A549 (cell line): ENCODE data around the gene LAMP2. TPM values are rescaled to one million over a fixed set of nuclear protein-coding genes. Genes with fewer than 3 reads are reported as not detected.

Experiments used
- ATAC-seq, 2 experiments: fragments of 200-7000 bp in 1 of 2; fragments of >200 bp in 1 of 2; cut with Nextera tagmentation in 1 of 2; cut with Tn5 transposase in 1 of 2; 3 replicates each; pipeline versions ENCODE4 v1.8.0 to v1.9.1; 2018 to 2020; ENCODE audit warnings: mild to moderate bottlenecking in 1 of 2, moderate library complexity in 1 of 2
- CTCF ChIA-PET: fragments of 300-600 bp; sonication (Branson Sonifier 250); formaldehyde crosslinking; extraction: SDS; loops from one replicate; lab custom pipeline; 2021; ENCODE audit warnings: antibody characterized with exemption, inconsistent platforms; lab: Yijun Ruan, JAX
- POLR2A ChIA-PET: fragments of 350-600 bp; formaldehyde crosslinking; extraction: SDS; loops from one replicate; lab custom pipeline; 2021; ENCODE audit warnings: antibody characterized with exemption, inconsistent platforms; lab: Yijun Ruan, JAX
- DNase-seq, 2 experiments: peaks; one replicate each; pipeline versions ENCODE4 v3.0.0 to v3.0.0-alpha.2; 2011 to 2016; ENCODE audit warnings: low read depth in 1 of 2, low spot score in 1 of 2
- FAIRE-seq: peaks from 2 replicates; lab custom pipeline; 2011; peaks lifted over from hg19 to GRCh38; lab: Jason Lieb, UNC
- H3K27ac ChIP-seq, 2 experiments: fragments of >200 bp; sonication (Bioruptor Twin); formaldehyde crosslinking; 3 replicates each; pipeline ENCODE4 v1.5.1; 2016 to 2017
- H3K4me1 ChIP-seq: fragments of >200 bp; sonication (Bioruptor Twin); formaldehyde crosslinking; 3 replicates; pipeline ENCODE4 v1.6.1; 2016
- H3K4me2 ChIP-seq: fragments of >200 bp; sonication (Bioruptor Twin); formaldehyde crosslinking; 3 replicates; pipeline ENCODE4 v1.6.1; 2016
- H3K4me3 ChIP-seq: fragments of >200 bp; sonication (Bioruptor Twin); formaldehyde crosslinking; 3 replicates; pipeline ENCODE4 v1.5.1; 2016
- H3K9me3 ChIP-seq: fragments of >200 bp; sonication (Bioruptor Twin); formaldehyde crosslinking; 3 replicates; pipeline ENCODE4 v1.6.1; 2016
- ATOH8 ChIP-seq: fragments of 250-450 bp; sonication (Bioruptor Pico); IDR thresholded peaks from 2 replicates; pipeline ENCODE4 v1.5.0; 2020; ENCODE audit warnings: low read depth, mild to moderate bottlenecking, moderate library complexity
- BCL3 ChIP-seq: fragments of >200 bp; sonication (Bioruptor Twin); formaldehyde crosslinking; IDR thresholded peaks from 3 replicates; pipeline ENCODE4 v1.6.1; 2016
- BHLHE40 ChIP-seq: IDR thresholded peaks from 2 replicates; pipeline ENCODE4 v1.6.1; 2012; ENCODE audit warnings: low read depth, low read length, inconsistent platforms
- CBX8 ChIP-seq: fragments of 200-600 bp; sonication (generic); IDR thresholded peaks from 2 replicates; pipeline ENCODE4 v1.6.1; 2016
- CEBPB ChIP-seq, 2 experiments: fragments of >200 bp in 1 of 2; sonication (Bioruptor Twin) in 1 of 2; formaldehyde crosslinking in 1 of 2; IDR thresholded peaks; 2 replicates each; pipeline ENCODE4 v1.6.1; 2012 to 2016
- CTCF ChIP-seq: fragments of >200 bp; sonication (Bioruptor Twin); formaldehyde crosslinking; IDR thresholded peaks from 3 replicates; pipeline ENCODE4 v1.5.1; 2016
- E2F6 ChIP-seq: IDR thresholded peaks from 2 replicates; pipeline ENCODE4 v1.6.1; 2012; ENCODE audit warnings: low read depth, borderline replicate concordance
- EHF ChIP-seq: fragments of 250-450 bp; sonication (Bioruptor Pico); IDR thresholded peaks from 2 replicates; pipeline ENCODE4 v1.5.0; 2020; ENCODE audit warnings: mild to moderate bottlenecking
- ELK1 ChIP-seq: fragments of 150-350 bp; IDR thresholded peaks from 2 replicates; pipeline ENCODE4 v1.6.1; 2014; ENCODE audit warnings: low read depth, mild to moderate bottlenecking, low read length
- EP300 ChIP-seq, 2 experiments: fragments of >200 bp; sonication (Bioruptor Twin); formaldehyde crosslinking; IDR thresholded peaks; 2 replicates in 1 of 2; 3 replicates in 1 of 2; pipeline ENCODE4 v1.6.1; 2016 to 2017
- ESRRA ChIP-seq: fragments of 150-350 bp; IDR thresholded peaks from 2 replicates; pipeline ENCODE4 v1.6.1; 2014; ENCODE audit warnings: mild to moderate bottlenecking, low read length, borderline replicate concordance
- FOSB ChIP-seq: fragments of 250-450 bp; sonication (Bioruptor Pico); IDR thresholded peaks from 2 replicates; pipeline ENCODE4 v1.5.0; 2020; ENCODE audit warnings: mild to moderate bottlenecking, moderate library complexity
- FOSL2 ChIP-seq, 2 experiments: fragments of 450-650 bp in 1 of 2; fragments of >200 bp in 1 of 2; sonication (Bioruptor Twin) in 1 of 2; formaldehyde crosslinking; IDR thresholded peaks; 2 replicates each; pipeline versions ENCODE4 v1.5.0 to v1.6.1; 2016 to 2020; ENCODE audit warnings: mild to moderate bottlenecking in 1 of 2, moderate library complexity in 1 of 2
- FOXS1 ChIP-seq: fragments of 250-450 bp; sonication (Bioruptor Pico); IDR thresholded peaks from 2 replicates; pipeline ENCODE4 v1.5.0; 2020; ENCODE audit warnings: mild to moderate bottlenecking, moderate library complexity
- GATA3 ChIP-seq: IDR thresholded peaks from 2 replicates; pipeline ENCODE4 v1.6.1; 2012; ENCODE audit warnings: borderline replicate concordance
- HOXB13 ChIP-seq: fragments of 250-450 bp; sonication (Bioruptor Pico); IDR thresholded peaks from 2 replicates; pipeline ENCODE4 v1.5.0; 2020; ENCODE audit warnings: low read depth, mild to moderate bottlenecking, moderate library complexity
- HOXB5 ChIP-seq: fragments of 250-450 bp; sonication (Bioruptor Pico); IDR thresholded peaks from 2 replicates; pipeline ENCODE4 v1.5.0; 2020; ENCODE audit warnings: mild to moderate bottlenecking, moderate library complexity
- JUN ChIP-seq, 2 experiments: fragments of >200 bp; sonication (Bioruptor Twin); formaldehyde crosslinking; IDR thresholded peaks; 2 replicates in 1 of 2; 3 replicates in 1 of 2; pipeline ENCODE4 v1.6.1; 2016 to 2017
- KDM1A ChIP-seq: fragments of 200-600 bp; sonication (generic); IDR thresholded peaks from 2 replicates; pipeline ENCODE4 v1.6.1; 2016; ENCODE audit warnings: low read depth, mild to moderate bottlenecking
- KDM5A ChIP-seq: fragments of 200-600 bp; sonication (generic); IDR thresholded peaks from 2 replicates; pipeline ENCODE4 v1.6.1; 2016; ENCODE audit warnings: antibody characterized with exemption, mild to moderate bottlenecking
- MAFK ChIP-seq: fragments of 450-650 bp; IDR thresholded peaks from 2 replicates; pipeline ENCODE4 v1.6.1; 2014; ENCODE audit not compliant: partially characterized antibody
- MAX ChIP-seq: IDR thresholded peaks from 2 replicates; pipeline ENCODE4 v1.6.1; 2012
- NPAS2 ChIP-seq: fragments of 250-450 bp; sonication (Bioruptor Pico); IDR thresholded peaks from 2 replicates; pipeline ENCODE4 v1.8.0; 2022; ENCODE audit warnings: mild to moderate bottlenecking, moderate library complexity, borderline replicate concordance
- NR3C1 ChIP-seq: fragments of >200 bp; sonication (Bioruptor Twin); formaldehyde crosslinking; IDR thresholded peaks from 3 replicates; pipeline ENCODE4 v1.6.1; 2017
- PHF8 ChIP-seq: fragments of 200-600 bp; sonication (generic); IDR thresholded peaks from 2 replicates; pipeline ENCODE4 v1.6.1; 2016; ENCODE audit warnings: low read depth, mild to moderate bottlenecking, antibody characterized with exemption, moderate library complexity, borderline replicate concordance
- POLR2A ChIP-seq: IDR thresholded peaks from 2 replicates; pipeline ENCODE4 v1.6.1; 2012; ENCODE audit warnings: mild to moderate bottlenecking, low read length
- RAD21 ChIP-seq, 2 experiments: fragments of >200 bp in 1 of 2; sonication (Bioruptor Twin) in 1 of 2; formaldehyde crosslinking in 1 of 2; IDR thresholded peaks in 1 of 2; conservative IDR thresholded peaks in 1 of 2; 2 replicates in 1 of 2; 3 replicates in 1 of 2; pipeline ENCODE4 v1.6.1; 2012 to 2018; ENCODE audit warnings: inconsistent platforms in 1 of 2
- RCOR1 ChIP-seq: fragments of 150-350 bp; IDR thresholded peaks from 2 replicates; pipeline ENCODE4 v1.6.1; 2014; ENCODE audit warnings: antibody characterized with exemption, low read length, low read depth
- SREBF2 ChIP-seq: fragments of 450-650 bp; IDR thresholded peaks from 2 replicates; pipeline ENCODE4 v1.6.1; 2014; ENCODE audit warnings: mild to moderate bottlenecking, moderate library complexity
- TP53 ChIP-seq: fragments of 250-450 bp; sonication (Bioruptor Pico); IDR thresholded peaks from 2 replicates; pipeline ENCODE4 v1.5.0; 2021; ENCODE audit warnings: mild to moderate bottlenecking, moderate library complexity
- USF2 ChIP-seq: fragments of 450-650 bp; IDR thresholded peaks from 2 replicates; pipeline ENCODE4 v1.6.1; 2014; ENCODE audit warnings: antibody characterized with exemption
- ZNF302 ChIP-seq: fragments of 250-450 bp; sonication (Bioruptor Pico); IDR thresholded peaks from 2 replicates; pipeline ENCODE4 v1.9.0; 2021; ENCODE audit warnings: inconsistent platforms, mild to moderate bottlenecking, moderate library complexity
- WGBS: methylation state at CpG from one replicate; pipeline ENCODE4 v1.1.6; 2017; ENCODE audit errors: missing lambda C conversion rate; 5-methylcytosine and 5-hydroxymethylcytosine counted together
- polyA plus RNA-seq, 4 experiments: library from polyadenylated mRNA; depleted of rRNA in 3 of 4; stranded (reverse); fragments of >200 nt; fragmentation: RNase III in 1 of 4; extraction: RNeasy Plus Mini Kit Qiagen cat#74134 plus additional on column Dnase treatment in 1 of 4; gene quantifications; 2 replicates in 3 of 4; 3 replicates in 1 of 4; pipeline ENCODE4 v1.2.3, GENCODE V29; 2011 to 2017

LAMP2 gene
- polyA plus RNA-seq, 2 of the 4 experiments (the other 2 are of a cell fraction), result 76.9 to 79.5 TPM

- ChIA-PET POLR2A (interaction anchor here (0.5 to 1.2 kb wide), 5 partner anchors 17 to 144 kb away, joined by 3 to 13 read pairs (median 7); partner anchors contain the start of genes C1GALT1C1, CUL4B, LAMP2 and MCTS1), CTCF (interaction anchor here (0.7 to 2.1 kb wide), 10 partner anchors 10 to 885 kb away, joined by 3 to 7 read pairs (median 4); partner anchors contain the start of gene MCTS1)
- FAIRE-seq (peak; percentile 46), ATAC-seq (peak; percentile 96 to 97), DNase-seq (peak; percentile 70 to 92)
- WGBS, result 6% methylated on average over 31 of the region's 39 CpGs
- H3K4me3 ChIP-seq, result peak overlapping the region; percentile 42
- TF ChIP-seq TP53 (CRISPR knock-in tag), result no peak
- no peak; the same call in 1 of the 2 replicates for TF ChIP-seq EHF (CRISPR knock-in tag)
- 0 out of 2 replicates have a peak, but pooled peaks have one; percentile 21 for TF ChIP-seq ATOH8
- TF ChIP-seq EP300 (IDR thresholded peaks at IDR 0.05), result no peak
- TF ChIP-seq HOXB5 (CRISPR knock-in tag), result peak; percentile 75; the same call in 1 of the 2 replicates
- no peak for TF ChIP-seq FOXS1
- TF ChIP-seq KDM1A, result no peak
- no peak for TF ChIP-seq ELK1
- no peak for TF ChIP-seq FOSL2 (IDR thresholded peaks at IDR 0.05)
- TF ChIP-seq FOSL2 (CRISPR knock-in tag; IDR thresholded peaks at IDR 0.05), result no peak
- peak in 1 of 2 experiments; percentile 27; a peak in 2 of 5 replicates for TF ChIP-seq RAD21 (conservative IDR thresholded peaks at IDR 0.05 in 1 of 2, IDR thresholded peaks at IDR 0.05 in 1 of 2)
- TF ChIP-seq MAX, result peak; percentile 97
- TF ChIP-seq PHF8, result peak; percentile 36; the same call in 1 of the 2 replicates
- no peak for TF ChIP-seq BHLHE40
- TF ChIP-seq ZNF302 (CRISPR knock-in tag), result no peak
- TF ChIP-seq BCL3, result 0 out of 3 replicates have a peak, but pooled peaks have one; percentile 20
- TF ChIP-seq POLR2A, result peak; percentile 39
- no peak for TF ChIP-seq NR3C1
- TF ChIP-seq MAFK, result peak; percentile 91
- no peak; the same call in 1 of the 2 replicates for TF ChIP-seq HOXB13 (CRISPR knock-in tag)
- TF ChIP-seq NPAS2 (CRISPR knock-in tag), result no peak
- TF ChIP-seq CTCF, result no peak; the same call in none of the 3 replicates
- TF ChIP-seq CEBPB (IDR thresholded peaks at IDR 0.05), result no peak
- no peak for TF ChIP-seq RCOR1
- TF ChIP-seq ESRRA, result peak; percentile 91
- TF ChIP-seq USF2, result peak; percentile 60
- peak in 1 of 2 experiments; percentile 53; a peak in 2 of 5 replicates for TF ChIP-seq JUN (IDR thresholded peaks at IDR 0.05)
- TF ChIP-seq E2F6, result peak; percentile 97
- TF ChIP-seq CBX8, result no peak
- TF ChIP-seq SREBF2, result no peak
- no peak for TF ChIP-seq FOSB (CRISPR knock-in tag)
- no peak for TF ChIP-seq KDM5A
- TF ChIP-seq GATA3, result no peak
- H3K4me2 ChIP-seq, result peak overlapping the region; percentile 74
- no peaks in the 10 kb centered on the region for H3K9me3 ChIP-seq
- H3K27ac ChIP-seq, result peak overlapping the region; percentile 84 to 89
- peaks cover 7% of the 10 kb centered on the region; the same call in 1 of the 3 replicates for H3K4me1 ChIP-seq
Observed at GRCh38 chrX:120485638-120486520, 16.8 kb upstream of the LAMP2 start.
